Frontal cortex (tissue), 4 donors: ENCODE measurements around the gene POLR3H. TPM values are rescaled to one million over a fixed set of nuclear protein-coding genes. Genes with fewer than 3 reads are reported as not detected.
"Not testable (repeated sequence)": the region's sequence is repeated elsewhere in the genome, so short reads cannot be mapped to it uniquely, and the experiment has no call there.

Experiments used
- DNase-seq, 2 donors: peaks; one replicate each; pipeline ENCODE4 v3.0.0; 2012; ENCODE audit warnings: low spot score in 2 of 2
- FAIRE-seq: peaks from 2 replicates; lab custom pipeline; 2012; peaks lifted over from hg19 to GRCh38; lab: Jason Lieb, UNC
- total RNA-seq: library from RNA; depleted of rRNA; stranded (reverse); fragments of >200 nt; gene quantifications from one replicate; pipeline ENCODE4 v1.2.3, GENCODE V29; 2014
- donor health status: control.
- donor health status: control.
- donor health status: control.

Gene POLR3H
- 24.1 TPM for total RNA-seq

- FAIRE-seq = peak; percentile 40
Observed at GRCh38 chr22:41543854-41544670, at the start of gene POLR3H. Gene POLR3H, minus strand, starts transcription at chr22:41544470. Its CDS starts 369 bp downstream, at chr22:41544101.

DNA sequence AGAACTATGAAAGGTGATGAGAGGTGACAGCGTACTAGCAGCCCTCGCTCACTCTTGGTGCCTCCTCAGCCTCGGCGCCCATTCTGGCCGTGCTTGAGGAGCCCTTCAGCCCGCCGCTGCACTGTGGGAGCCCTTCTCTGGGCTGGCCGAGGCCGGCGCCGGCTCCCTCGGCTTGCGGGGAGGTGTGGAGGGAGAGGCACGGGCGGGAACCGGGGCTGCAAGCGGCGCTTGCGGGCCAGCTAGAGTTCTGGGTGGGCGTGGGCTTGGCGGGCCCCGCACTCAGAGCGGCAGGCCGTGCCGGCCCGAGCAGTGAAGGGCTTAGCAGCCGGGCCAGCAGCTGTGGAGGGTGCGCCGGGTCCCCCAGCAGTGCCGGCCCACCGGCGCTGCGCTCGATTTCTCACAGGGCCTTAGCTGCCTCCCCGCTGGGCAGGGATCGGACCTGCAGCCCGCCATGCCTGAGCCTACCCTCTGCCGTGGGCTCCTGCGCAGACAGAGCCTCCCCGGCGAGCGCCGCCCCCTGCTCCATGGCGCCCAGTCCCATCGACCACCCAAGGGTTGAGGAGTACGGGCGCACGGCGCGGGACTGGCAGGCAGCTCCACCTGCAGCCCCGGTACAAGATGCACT is 49.2 kb upstream of the POLR3H start:
- DNase-seq, FAIRE-seq: not testable (repeated sequence)

More at GRCh38 chr22:41543854-41544670, at the start of gene POLR3H:
- peak; percentile 96 to 98 for DNase-seq

GRCh38 chr22:41589391-41590241 is 45.3 kb upstream of the POLR3H start, which contains the start of gene PMM1:
Gene PMM1, minus strand, starts transcription at chr22:41589840. Its CDS starts 35 bp downstream, at chr22:41589805.
- peak; percentile 79 for FAIRE-seq

GRCh38 chr22:41587347-41587723 is 43.1 kb upstream of the POLR3H start:
- no peak for DNase-seq

More at GRCh38 chr22:41589391-41590241, 45.3 kb upstream of the POLR3H start, which contains the start of gene PMM1:
- DNase-seq = peak; percentile 99 to 100

GRCh38 chr22:41585898-41586297 is 41.6 kb upstream of the POLR3H start:
- no peak for FAIRE-seq

More at GRCh38 chr22:41587347-41587723, 43.1 kb upstream of the POLR3H start:
- FAIRE-seq = no peak

DNA sequence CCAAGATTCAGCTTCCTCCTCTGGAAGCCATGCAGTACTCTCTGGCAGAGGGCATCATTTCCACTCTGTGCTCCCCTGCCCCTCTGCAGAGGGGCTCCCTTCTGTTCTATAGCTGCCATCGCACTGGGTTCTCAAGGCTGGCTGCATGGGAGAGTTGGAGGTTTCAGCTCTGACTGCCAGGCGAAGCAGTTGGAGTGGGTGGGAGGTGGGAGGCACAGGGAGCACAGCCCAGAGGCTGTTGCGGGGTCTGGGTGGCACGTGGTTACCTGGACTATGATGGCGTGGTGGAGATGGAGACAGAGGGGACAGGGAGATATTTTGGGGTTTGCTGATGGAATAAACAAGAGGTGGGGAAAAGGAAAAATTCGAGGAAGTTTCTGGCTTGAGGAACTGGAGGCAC is 40.6 kb upstream of the POLR3H start:
- DNase-seq = no peak
- FAIRE-seq = no peak

More at GRCh38 chr22:41585898-41586297, 41.6 kb upstream of the POLR3H start:
- DNase-seq = no peak

DNA sequence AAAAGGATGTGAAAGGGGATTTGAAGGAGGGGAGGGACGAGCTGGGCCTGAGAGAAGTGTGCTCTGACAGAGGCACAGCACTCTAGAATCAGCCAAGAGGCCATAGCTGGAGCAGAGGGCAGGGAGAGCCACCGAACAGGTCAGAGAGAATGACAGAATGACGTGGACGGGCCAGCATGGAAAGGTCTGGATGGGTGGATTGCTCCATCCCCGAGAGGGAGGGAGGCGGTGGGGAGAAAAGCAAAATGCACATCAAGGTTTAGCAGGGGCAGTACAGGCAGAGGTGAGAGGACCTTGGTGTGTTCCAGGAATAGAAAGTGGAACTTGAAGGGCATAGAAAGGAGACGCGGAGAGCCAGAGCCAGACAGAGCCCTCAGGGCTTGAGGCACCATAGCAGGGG is 38.4 kb upstream of the POLR3H start:
- DNase-seq (no peak), FAIRE-seq (no peak)

- FAIRE-seq (no peak), DNase-seq (no peak)
Observed at GRCh38 chr22:41579997-41580355, 35.7 kb upstream of the POLR3H start.

DNA sequence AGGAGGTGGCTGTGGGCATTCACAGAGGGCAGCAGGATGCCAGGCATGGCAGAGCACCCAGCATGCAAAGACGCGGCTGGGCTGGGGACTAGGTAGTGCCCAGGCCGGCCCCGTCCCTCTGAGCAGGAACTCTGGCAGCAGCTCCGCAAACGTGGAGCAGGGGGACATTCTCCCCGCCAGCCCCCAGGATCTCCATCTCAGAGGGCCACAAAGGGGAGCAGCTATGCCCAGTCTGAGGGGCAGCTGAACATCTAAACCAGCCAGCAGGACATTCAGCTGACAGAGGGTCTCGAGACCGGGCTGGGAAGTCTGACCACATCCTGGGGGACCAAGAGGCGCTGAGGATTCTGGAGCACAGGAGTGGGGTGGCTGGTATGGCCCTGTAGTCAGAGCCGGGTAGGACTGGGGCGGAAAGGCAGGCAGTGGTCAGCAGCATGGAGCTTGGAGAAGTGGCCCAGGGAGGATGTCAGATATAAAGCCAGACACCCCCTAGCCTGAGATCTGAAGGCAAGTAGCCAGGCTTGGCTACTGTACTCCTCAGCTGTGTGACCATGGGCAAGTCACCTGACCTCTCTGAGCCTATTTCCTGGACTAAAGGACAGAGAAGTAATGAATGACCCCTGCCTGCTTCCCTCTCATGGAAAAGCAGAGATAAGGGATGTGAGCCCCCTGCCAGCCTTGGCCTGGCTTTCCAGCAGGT is 35.2 kb upstream of the POLR3H start:
- DNase-seq (no peak), FAIRE-seq (no peak)

- FAIRE-seq (no peak), DNase-seq (no peak)
Observed at GRCh38 chr22:41578818-41579217, 34.5 kb upstream of the POLR3H start.

DNA sequence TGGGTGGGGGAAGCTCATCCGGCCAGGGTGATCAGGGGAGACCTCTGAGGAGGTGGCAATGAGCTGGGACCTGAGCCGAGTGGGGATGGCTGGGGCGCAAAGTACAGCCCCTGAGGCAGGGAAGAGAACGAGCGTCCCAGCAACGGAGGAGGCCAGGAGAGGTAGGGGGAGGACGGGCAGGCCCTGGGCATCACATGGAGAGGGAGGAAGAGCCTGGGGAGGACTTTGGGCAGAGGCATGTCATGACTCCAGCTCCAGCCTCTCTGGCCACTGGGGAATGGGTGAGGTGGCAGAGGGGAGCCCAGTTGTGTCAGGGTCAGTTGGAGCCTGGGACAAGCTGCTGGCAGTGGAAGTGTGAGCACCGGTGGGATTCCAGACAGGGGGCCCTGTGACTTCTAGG is 33.8 kb upstream of the POLR3H start:
- no peak for DNase-seq
- FAIRE-seq = no peak

DNA sequence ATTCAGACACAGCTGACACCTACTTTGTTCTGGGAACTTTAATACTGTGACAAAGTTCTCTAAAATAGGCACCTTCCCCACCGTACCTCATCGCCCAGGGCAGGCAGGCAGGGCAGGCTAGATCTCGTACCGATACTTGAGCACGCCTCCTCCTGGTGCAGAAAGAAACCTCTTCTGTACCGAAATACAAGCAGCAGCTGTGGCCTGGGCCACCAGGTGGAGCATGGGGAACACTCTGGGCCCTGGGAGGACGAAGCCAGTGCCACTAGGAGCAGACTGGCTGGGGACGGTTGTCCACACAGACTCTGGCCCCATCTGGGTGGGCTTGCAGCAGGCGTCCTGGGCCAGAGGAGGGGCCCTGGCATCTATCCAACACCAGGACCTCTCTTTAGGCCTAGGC is 32.6 kb upstream of the POLR3H start:
- FAIRE-seq (no peak), DNase-seq (peak in 1 of 2 donors; percentile 64)

DNA sequence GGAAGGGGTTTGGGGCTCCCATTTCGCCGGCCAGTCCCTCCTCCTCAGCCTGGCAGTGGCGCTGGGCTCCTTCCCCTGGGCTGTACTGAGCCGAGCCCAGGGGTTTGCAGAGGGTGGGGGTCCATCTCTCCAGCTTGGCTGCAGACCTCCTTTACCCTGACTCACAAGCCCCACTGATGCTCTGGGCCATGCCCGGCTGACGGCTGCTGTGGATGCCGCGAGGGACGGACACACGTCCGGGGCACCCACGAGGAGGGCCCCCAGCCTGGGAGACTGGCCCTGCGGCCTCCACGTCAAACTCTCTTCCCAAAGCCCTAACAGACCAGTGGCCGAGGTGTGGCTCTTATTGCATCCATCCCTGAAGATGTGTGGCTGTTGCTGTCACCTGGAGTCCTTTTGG is 31.3 kb upstream of the POLR3H start:
- no peak for DNase-seq
- FAIRE-seq = no peak

- DNase-seq = no peak
- FAIRE-seq = no peak
Observed at GRCh38 chr22:41574847-41575381, 30.6 kb upstream of the POLR3H start.

DNA sequence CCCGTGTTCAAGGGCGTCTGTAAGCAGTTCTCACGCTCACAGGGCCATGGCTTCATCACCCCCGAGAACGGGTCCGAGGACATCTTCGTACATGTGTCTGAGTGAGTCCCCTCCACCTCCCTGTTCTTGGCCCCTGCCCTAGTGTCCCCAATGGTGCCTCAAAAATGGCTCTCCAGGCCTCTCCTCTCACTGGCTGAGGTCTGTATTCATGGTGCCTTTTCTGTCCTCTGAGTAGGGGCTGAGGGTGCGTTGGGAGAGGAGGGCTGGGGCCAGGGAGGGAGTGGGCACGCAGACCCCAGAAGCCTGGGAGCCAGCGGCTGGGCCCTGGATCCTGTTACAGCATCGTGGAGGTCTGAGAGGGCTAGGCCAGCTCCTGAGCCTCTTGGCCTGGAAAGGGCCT is 29.4 kb upstream of the POLR3H start:
- DNase-seq (no peak), FAIRE-seq (no peak)

GRCh38 chr22:41572305-41572704 is 28.0 kb upstream of the POLR3H start:
- DNase-seq, FAIRE-seq: not testable (repeated sequence)

- FAIRE-seq (no peak), DNase-seq (no peak)
Observed at GRCh38 chr22:41571786-41572185, 27.5 kb upstream of the POLR3H start.

DNA sequence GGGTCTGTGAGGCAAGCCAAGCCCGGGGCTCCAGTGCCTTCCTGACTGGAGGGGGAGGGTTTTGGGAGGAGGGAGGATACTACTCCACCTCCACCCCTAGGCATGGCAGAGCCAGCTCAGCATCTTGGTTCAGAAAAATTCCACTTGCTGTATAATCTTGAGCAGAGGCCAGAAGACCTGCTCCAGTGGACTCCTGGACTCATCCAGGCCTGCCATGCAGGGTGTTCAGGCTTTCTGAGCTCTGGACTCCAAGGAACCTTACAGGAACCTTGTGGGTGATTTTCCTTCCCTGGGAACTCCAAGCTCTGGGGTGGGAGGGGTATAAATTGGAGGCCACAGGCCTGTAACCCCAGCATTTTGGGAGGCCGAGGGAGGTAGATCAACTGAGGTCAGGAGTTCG is 26.0 kb upstream of the POLR3H start:
- no peak for DNase-seq
- no peak for FAIRE-seq

DNA sequence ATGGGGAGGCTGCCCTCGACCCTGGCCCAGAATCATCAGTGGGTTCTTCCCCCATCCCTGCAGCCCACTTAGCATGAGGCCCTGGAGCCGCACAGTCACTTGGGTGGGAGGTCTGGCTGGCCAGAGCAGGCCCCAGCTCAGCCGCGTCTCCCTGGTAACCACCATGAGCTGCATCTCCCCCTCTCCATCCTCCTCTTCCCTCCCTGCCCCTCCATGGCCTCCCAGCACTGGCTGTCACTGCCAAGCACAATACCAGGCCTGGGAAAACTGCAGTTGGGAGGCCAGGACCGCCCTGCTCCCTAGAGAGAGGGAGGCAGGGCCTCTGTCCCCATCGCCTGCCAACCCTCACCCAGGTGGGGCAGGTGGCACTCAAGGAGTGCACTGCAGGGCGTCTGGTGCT is 24.5 kb upstream of the POLR3H start:
- DNase-seq = no peak
- FAIRE-seq = no peak

DNA sequence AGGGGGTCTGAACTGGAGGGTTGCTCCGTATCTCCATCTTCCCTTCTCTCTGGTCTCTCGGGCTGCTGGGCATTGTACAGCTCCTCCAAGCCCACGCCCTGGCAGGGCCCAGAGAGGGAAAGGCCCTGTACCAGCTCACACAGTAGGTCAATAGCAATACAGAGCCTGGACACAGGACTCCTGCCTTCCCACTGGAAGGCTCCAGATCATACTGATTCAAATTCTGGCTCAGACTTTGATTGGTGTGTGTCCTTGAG is 23.2 kb upstream of the POLR3H start:
- no peak for FAIRE-seq
- no peak for DNase-seq
